ENCODE results near the gene RTRAF.

Gene RTRAF

GRCh38 chr14:51996148-51996746 is 6.9 kb downstream of the RTRAF start:
- DNase-seq (ENCODE audit: low read depth), result no peak

GRCh38 chr14:51998348-51998747 is 9.0 kb downstream of the RTRAF start:
- no peak for DNase-seq (ENCODE audit: low read depth)

GRCh38 chr14:51999084-51999483 is 9.7 kb downstream of the RTRAF start:
- no peak for DNase-seq (ENCODE audit: low read depth)

GRCh38 chr14:52000019-52000582 is 10.8 kb downstream of the RTRAF start:
- DNase-seq (ENCODE audit: low read depth), result no peak

- DNase-seq (ENCODE audit: low read depth), result no peak
These were observed 11.3 kb downstream of the RTRAF start for GRCh38 chr14:52000696-52001095.

GRCh38 chr14:52002542-52002941 is 13.2 kb downstream of the RTRAF start:
- no peak for DNase-seq (ENCODE audit: low read depth)

- no peak for DNase-seq (ENCODE audit: low read depth)
These were observed 14.0 kb downstream of the RTRAF start for GRCh38 chr14:52003324-52003723.

- DNase-seq (ENCODE audit: low read depth), result no peak
These were observed 16.3 kb downstream of the RTRAF start for GRCh38 chr14:52005625-52006024.

GRCh38 chr14:52006361-52006760 is 17.0 kb downstream of the RTRAF start:
- DNase-seq (ENCODE audit: low read depth), result no peak

- no peak for DNase-seq (ENCODE audit: low read depth)
These were observed 17.9 kb downstream of the RTRAF start for GRCh38 chr14:52007211-52007610.

- no peak for DNase-seq (ENCODE audit: low read depth)
These were observed 18.3 kb downstream of the RTRAF start for GRCh38 chr14:52007637-52008036.

- no peak for DNase-seq (ENCODE audit: low read depth)
These were observed 18.8 kb downstream of the RTRAF start for GRCh38 chr14:52008136-52008535.

GRCh38 chr14:52010173-52010693 is 20.9 kb downstream of the RTRAF start:
- no peak for DNase-seq (ENCODE audit: low read depth)

- no peak for DNase-seq (ENCODE audit: low read depth)
These were observed 22.2 kb downstream of the RTRAF start for GRCh38 chr14:52011523-52011922.

GRCh38 chr14:52012635-52013034 is 23.3 kb downstream of the RTRAF start:
- no peak for DNase-seq (ENCODE audit: low read depth)

GRCh38 chr14:52013984-52014600 is 24.7 kb downstream of the RTRAF start:
- DNase-seq (ENCODE audit: low read depth), result no peak

- DNase-seq (ENCODE audit: low read depth), result no peak
These were observed 25.4 kb downstream of the RTRAF start for GRCh38 chr14:52014601-52015267.

GRCh38 chr14:52015411-52016030 is 26.2 kb downstream of the RTRAF start:
- no peak for DNase-seq (ENCODE audit: low read depth)

GRCh38 chr14:52018252-52018651 is 28.9 kb downstream of the RTRAF start:
- no peak for DNase-seq (ENCODE audit: low read depth)

- DNase-seq (ENCODE audit: low read depth), result no peak
These were observed 29.6 kb downstream of the RTRAF start for GRCh38 chr14:52018970-52019369.

GRCh38 chr14:52020161-52020714 is 30.9 kb downstream of the RTRAF start:
- no peak for DNase-seq (ENCODE audit: low read depth)

All from stimulated activated CD8-positive, alpha-beta memory T cell treated with anti-CD3 and anti-CD28 coated beads, Interleukin-4, amount 100 ng/mL, for 24 hours (primary cell).